GM10266 (cell line): ENCODE measurements around the gene PBX4.

Experiments
- DNase-seq: peaks from one replicate; pipeline ENCODE4 v3.0.0; 2012; ENCODE audit errors: extremely low spot score
- TF ChIP-seq, protein P1 (sequence below): IDR thresholded peaks from 2 replicates; pipeline ENCODE4 v1.5.1; 2012; ENCODE audit warnings: mild to moderate bottlenecking, low read depth; ENCODE audit not compliant: control insufficient read depth, insufficient read depth; ENCODE audit errors: missing control alignments

Gene PBX4

DNA sequence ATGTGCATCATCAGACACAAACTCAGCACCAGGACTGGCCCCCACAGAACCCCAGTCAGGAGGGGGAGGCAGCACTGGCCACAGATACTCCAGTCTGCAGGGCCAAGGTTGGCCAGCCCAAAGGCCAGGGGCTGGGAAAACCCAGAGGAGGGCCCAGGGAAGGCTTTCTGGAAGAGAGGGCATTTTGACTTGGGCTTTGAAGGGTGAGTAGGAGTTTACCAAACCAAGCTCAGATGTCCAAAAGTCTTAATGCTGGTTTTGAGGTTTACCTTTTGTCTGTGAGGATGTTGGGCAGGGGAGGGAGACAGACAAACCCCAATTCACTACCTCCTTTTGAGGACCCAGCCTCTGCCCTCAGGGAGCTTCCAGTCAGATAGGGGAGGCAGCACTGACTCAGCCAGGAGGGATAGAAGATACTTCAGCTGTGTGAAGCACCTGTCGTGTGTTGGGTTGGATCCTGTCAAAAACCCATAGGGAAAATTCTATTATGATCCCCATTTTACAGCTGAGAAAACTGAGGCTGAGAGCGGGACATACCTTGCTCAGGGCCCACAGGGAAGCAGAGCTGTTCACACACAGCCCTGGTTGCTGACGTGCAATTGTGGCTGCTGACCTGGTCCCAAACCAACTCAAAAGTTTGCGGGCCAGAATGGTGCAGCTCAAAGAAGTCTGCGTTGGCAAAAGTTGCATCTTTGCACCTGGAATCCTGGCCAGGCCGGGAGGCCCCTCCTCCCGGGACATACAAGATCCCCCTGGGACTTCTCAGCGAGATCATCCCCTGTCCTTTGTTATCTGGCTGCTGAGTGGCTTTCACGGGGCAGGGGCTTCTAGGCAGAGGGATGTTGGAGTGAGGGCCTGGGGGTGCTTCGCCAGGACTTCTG lies 67.3 kb downstream of the PBX4 start:
- no peak for DNase-seq
- TF ChIP-seq, protein P1, sequence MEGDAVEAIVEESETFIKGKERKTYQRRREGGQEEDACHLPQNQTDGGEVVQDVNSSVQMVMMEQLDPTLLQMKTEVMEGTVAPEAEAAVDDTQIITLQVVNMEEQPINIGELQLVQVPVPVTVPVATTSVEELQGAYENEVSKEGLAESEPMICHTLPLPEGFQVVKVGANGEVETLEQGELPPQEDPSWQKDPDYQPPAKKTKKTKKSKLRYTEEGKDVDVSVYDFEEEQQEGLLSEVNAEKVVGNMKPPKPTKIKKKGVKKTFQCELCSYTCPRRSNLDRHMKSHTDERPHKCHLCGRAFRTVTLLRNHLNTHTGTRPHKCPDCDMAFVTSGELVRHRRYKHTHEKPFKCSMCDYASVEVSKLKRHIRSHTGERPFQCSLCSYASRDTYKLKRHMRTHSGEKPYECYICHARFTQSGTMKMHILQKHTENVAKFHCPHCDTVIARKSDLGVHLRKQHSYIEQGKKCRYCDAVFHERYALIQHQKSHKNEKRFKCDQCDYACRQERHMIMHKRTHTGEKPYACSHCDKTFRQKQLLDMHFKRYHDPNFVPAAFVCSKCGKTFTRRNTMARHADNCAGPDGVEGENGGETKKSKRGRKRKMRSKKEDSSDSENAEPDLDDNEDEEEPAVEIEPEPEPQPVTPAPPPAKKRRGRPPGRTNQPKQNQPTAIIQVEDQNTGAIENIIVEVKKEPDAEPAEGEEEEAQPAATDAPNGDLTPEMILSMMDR, result no peak

- TF ChIP-seq, protein P1, result no peak
- DNase-seq, result no peak
These were observed 68.0 kb downstream of the PBX4 start for GRCh38 chr19:19550485-19550929.

DNA sequence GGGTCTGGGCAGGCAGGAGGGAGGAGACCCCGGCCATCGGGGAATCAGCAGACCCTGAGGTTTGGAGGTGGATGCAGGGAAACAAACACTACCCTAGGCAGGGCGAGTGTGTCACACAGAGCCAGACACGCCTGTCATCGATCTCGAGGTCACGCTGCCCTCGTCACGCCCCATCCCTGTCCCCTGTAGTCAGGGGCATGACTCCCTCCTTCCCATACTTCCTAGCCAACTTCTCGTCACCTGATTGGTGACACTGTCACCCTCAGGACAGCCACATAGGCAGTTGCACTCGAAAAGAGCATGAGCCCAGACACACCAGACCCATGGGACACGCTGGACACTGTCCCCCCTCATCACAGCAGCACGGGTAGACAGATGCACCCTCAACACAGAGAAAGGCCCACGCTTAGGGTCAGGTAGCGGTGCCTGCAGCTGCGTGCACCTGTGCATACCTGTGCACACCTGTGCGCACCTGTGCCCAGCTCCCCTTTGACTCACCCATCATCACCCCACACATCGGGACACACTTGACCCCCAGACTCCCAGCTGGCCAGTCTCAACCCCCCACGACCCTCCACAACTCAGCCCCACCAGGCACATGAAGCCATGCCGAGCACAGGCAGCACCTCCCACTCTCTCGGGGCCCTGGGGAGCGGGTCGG lies 68.6 kb downstream of the PBX4 start:
- no peak for DNase-seq
- TF ChIP-seq, protein P1, result no peak

GRCh38 chr19:19548915-19549759 lies 69.3 kb downstream of the PBX4 start:
- TF ChIP-seq, protein P1, result no peak
- no peak for DNase-seq

- TF ChIP-seq, protein P1, result no peak
- DNase-seq, result no peak
These were observed 70.7 kb downstream of the PBX4 start for GRCh38 chr19:19547674-19548336.

- TF ChIP-seq, protein P1, result no peak
- DNase-seq, result no peak
These were observed 71.7 kb downstream of the PBX4 start for GRCh38 chr19:19546751-19547162.
